Measurements from ENCODE around the gene GSTCD.

GRCh38 chr4:105831189-105831588 is 122.6 kb downstream of the GSTCD start:
- TF ChIP-seq ISL1 (CRISPR knock-in tag; IDR thresholded peaks at IDR 0.05) (no peak), PATZ1 (CRISPR knock-in tag; IDR thresholded peaks at IDR 0.05; ENCODE audit: borderline replicate concordance) (no peak), TOX (CRISPR knock-in tag; IDR thresholded peaks at IDR 0.05; ENCODE audit: borderline replicate concordance) (no peak), TCF4 (CRISPR knock-in tag; IDR thresholded peaks at IDR 0.05; ENCODE audit: borderline replicate concordance) (no peak), ZNF8 (CRISPR knock-in tag; IDR thresholded peaks at IDR 0.05) (no peak), ZNF565 (CRISPR knock-in tag; conservative IDR thresholded peaks at IDR 0.05; ENCODE audit: low read depth) (no peak), ZFP3 (CRISPR knock-in tag; IDR thresholded peaks at IDR 0.05) (no peak), POU6F1 (CRISPR knock-in tag; IDR thresholded peaks at IDR 0.05; ENCODE audit: borderline replicate concordance, low read depth) (no peak), CREB5 (CRISPR knock-in tag; IDR thresholded peaks at IDR 0.05; ENCODE audit: low read depth) (no peak), OSR1 (CRISPR knock-in tag; IDR thresholded peaks at IDR 0.05) (no peak), TSHZ2 (CRISPR knock-in tag; IDR thresholded peaks at IDR 0.05) (no peak), ZNF70 (CRISPR knock-in tag; IDR thresholded peaks at IDR 0.05) (no peak), GLIS3 (CRISPR knock-in tag; IDR thresholded peaks at IDR 0.05) (no peak), ZC3H10 (CRISPR knock-in tag; IDR thresholded peaks at IDR 0.05) (no peak)

All from SK-N-SH treated with all-trans-retinoic acid at 6 μM for 48 hours (cell line).